ENCODE data around the gene STX10. TPM values are rescaled to one million over a fixed set of nuclear protein-coding genes. Genes with fewer than 3 reads are reported as not detected.
A peak's percentile ranks its signal among the peaks of the same experiment; 100 is the strongest.

The STX10 gene
- polyA plus RNA-seq, 4 donors: 55.8 to 71.7 (median 57.1) TPM

- DNase-seq (ENCODE audit: low read depth in 4 of 4, low spot score in 3 of 4): no peak
These were observed 15.2 kb upstream of the STX10 start for GRCh38 chr19:13165162-13165997.

- peak in 1 of 4 donors; percentile 81 for DNase-seq (ENCODE audit: low read depth in 4 of 4, low spot score in 3 of 4)
These were observed 14.4 kb upstream of the STX10 start for GRCh38 chr19:13164343-13165161.

DNA sequence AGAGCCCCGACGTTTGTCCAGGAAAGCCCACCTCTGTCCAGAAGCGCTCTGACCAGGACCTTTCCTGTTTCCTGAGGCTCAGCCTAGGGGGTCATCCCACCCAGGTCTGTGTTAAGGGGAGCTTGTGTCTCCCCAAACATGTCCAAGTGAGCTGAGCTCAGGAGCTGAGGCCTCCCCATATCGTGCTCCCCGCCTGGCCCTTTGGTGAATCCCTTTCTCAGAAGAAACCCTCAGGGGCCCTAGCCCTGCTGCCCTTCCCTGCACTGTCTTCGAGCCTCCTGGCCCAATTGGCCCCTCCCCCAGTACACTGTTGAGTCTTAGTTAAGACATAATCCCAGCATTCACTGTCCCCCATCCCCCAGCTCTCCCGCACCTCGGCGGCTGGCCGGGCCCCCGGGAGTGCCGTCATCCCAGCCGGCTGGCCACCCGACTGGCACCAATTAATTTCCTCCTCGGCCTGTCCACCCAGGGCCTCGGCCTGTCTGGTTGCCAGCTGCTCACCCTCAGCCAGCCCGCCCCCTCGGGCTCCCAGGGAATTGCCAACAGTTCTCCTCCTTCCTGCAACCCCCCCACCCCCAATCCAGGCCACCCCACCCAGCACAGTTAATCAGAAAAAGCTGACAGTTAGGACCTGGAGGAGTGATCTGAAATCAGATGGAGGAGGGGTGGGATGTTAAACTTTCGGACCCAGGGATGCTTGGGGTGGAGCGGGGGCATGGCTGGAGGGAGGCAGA is 13.6 kb upstream of the STX10 start:
- DNase-seq (ENCODE audit: low read depth in 4 of 4, low spot score in 3 of 4): peak in 1 of 4 donors; percentile 76

GRCh38 chr19:13162724-13163608 is 12.8 kb upstream of the STX10 start:
- peak in 3 of 4 donors; percentile 92 to 94 (median 93) for DNase-seq (ENCODE audit: low read depth in 4 of 4, low spot score in 3 of 4)

DNA sequence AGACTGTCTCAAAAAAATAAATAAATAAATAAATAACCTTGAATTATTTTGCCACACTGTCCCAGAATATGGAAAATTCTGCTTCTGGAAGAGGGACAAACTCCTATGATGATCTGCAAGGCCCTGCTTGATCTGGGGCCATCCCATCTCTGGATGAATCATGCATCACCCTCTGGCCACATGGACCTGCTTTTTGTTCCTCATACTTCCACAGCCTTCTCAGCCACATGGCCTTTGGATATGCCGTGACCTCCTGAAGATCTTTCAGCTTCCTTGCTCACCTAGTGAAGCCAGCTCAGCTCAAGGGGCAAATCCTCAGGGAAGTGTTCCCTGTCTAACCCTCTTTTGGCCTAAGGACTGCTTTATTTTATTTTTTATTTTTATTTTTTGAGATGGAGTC is 10.4 kb upstream of the STX10 start:
- no peak for DNase-seq (ENCODE audit: low read depth in 4 of 4, low spot score in 3 of 4)

DNA sequence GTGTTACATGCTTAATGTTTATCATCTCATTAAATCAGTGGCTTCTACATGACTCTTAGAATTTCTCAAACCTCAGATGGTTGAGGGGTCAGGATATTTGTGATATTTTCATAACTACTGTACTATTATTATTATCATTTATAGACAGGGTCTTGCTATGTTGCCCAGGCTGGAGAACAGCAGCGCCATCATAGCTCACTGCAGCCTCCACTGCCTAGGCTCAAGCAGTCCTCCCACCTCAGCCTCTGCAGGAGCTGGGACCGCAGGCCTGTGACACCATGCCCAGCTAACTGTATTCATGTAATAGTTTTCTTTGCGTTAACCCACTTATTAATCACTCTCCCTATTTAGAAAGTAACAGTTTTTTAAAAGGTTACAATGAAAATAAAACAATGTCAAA is 9.5 kb upstream of the STX10 start:
- no peak for DNase-seq (ENCODE audit: low read depth in 4 of 4, low spot score in 3 of 4)

- peak in 3 of 4 donors; percentile 39 to 57 (median 46) for DNase-seq (ENCODE audit: low read depth in 4 of 4, low spot score in 3 of 4)
These were observed 5.5 kb upstream of the STX10 start for GRCh38 chr19:13155472-13156359.

DNA sequence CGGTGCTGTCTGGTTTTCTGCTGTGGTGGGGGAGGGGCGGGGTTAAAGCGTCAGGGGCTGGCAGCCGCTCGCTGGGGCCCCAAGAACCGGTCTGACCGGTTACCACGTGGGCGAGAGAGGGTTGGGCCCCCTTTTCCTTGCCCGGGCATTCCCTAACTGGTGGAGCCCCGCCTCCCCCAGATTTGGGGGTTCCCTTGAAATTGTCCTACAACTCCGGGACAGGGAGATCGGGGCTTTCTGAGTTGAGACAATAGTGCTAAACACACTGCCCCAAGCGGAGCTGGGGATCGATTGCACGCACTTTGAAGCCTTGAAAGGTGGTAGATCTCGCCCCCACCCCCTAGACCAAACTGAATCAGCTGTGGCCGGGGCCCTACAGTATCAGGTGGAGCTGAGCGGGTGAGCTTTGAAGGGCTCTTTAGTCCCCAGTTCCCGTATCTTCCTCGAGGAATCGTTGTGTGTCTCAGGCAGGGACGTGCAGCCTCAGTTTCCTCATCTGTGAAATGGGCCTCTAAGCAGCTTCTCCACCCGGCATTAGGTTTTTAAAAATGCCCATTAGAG is 4.8 kb upstream of the STX10 start:
- DNase-seq (ENCODE audit: low read depth in 4 of 4, low spot score in 3 of 4): peak in 3 of 4 donors; percentile 72 to 77 (median 75)

GRCh38 chr19:13154241-13154778 is 4.1 kb upstream of the STX10 start:
- DNase-seq (ENCODE audit: low read depth in 4 of 4, low spot score in 3 of 4): peak in 3 of 4 donors; percentile 70 to 82 (median 80)

DNA sequence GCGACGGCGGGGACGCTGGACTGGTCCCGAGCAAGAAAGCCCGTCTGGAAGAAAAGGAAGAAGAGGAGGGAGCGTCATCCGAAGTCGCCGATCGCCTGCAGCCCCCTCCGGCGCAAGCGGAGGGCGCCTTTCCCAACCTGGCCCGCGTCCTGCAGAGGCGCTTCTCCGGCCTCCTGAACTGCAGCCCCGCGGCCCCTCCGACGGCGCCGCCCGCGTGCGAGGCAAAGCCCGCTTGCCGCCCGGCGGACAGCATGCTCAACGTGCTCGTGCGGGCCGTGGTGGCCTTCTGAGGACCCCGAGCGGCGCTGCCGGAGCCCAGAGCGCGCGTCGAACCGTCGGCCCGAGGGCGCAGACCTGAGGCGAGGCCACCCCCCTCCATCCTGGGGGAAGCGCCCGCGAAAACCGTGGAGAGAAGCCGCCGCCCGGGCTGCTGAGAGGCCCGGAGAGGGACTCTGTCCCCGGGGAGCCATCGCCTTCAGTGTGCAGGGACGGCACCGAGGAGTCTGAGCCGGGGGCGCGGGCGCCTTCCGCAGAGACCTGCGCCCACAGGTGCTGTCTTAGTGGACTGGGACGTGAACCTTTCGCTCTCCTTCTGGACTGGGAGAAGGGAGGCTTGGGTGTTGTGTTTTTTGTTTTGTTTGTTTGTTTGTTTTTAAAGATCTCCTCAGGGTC is 3.5 kb upstream of the STX10 start:
- DNase-seq (ENCODE audit: low read depth in 4 of 4, low spot score in 3 of 4): peak in 2 of 4 donors; percentile 8 to 17

DNA sequence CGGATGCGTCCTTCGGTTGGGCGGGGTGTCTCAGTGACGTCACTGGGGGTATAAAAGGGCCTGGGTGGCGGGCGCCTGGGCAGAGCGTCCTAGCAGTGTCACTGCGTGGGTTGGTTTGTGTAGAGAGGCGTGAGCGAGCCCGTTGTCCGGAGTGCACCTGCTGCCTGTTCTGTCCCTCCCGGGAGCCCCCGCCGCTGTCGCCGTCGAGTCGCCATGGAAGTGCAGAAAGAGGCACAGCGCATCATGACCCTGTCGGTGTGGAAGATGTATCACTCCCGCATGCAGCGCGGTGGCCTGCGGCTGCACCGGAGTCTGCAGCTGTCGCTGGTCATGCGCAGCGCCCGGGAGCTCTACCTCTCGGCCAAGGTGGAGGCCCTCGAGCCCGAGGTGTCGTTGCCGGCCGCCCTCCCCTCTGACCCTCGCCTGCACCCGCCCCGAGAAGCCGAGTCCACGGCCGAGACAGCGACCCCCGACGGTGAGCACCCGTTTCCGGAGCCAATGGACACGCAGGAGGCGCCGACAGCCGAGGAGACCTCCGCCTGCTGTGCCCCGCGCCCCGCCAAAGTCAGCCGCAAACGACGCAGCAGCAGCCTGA is 2.9 kb upstream of the STX10 start:
- DNase-seq (ENCODE audit: low read depth in 4 of 4, low spot score in 3 of 4): peak in 3 of 4 donors; percentile 93 to 96 (median 95)

DNA sequence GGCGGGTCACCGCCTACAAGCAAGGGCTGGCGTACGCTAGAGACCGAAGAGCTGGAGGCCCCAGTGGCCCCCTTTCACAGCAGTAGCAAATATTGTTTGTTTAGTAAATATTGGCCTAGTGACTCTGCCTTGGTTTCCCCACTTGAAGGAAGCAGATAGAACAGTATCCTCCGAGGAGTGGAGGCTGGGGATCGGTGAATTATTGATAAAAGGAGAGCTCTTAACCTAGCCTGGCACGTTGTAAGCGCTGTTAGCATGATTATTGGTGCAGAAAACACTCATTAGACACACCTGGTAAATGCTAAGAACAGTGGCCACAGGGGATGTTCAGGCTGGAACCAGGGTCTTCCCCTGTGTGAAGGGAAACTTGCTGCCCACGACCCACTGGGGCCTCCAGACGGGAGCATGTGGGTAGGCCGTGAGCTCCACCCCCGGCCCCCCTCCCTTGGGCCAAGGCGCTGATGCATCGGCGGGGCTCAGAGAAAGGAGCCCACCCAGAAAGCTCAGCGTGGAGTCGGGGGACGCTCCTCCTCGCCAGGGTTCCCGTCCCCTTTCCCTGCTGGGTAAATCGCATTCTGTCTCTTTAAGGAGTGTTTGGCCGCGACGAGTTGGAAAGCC is 2.3 kb upstream of the STX10 start:
- DNase-seq (ENCODE audit: low read depth in 4 of 4, low spot score in 3 of 4): peak in 1 of 4 donors; percentile 93

GRCh38 chr19:13151605-13152355 is 1.6 kb upstream of the STX10 start:
- peak; percentile 90 to 96 (median 94) for DNase-seq (ENCODE audit: low read depth in 4 of 4, low spot score in 3 of 4)

DNA sequence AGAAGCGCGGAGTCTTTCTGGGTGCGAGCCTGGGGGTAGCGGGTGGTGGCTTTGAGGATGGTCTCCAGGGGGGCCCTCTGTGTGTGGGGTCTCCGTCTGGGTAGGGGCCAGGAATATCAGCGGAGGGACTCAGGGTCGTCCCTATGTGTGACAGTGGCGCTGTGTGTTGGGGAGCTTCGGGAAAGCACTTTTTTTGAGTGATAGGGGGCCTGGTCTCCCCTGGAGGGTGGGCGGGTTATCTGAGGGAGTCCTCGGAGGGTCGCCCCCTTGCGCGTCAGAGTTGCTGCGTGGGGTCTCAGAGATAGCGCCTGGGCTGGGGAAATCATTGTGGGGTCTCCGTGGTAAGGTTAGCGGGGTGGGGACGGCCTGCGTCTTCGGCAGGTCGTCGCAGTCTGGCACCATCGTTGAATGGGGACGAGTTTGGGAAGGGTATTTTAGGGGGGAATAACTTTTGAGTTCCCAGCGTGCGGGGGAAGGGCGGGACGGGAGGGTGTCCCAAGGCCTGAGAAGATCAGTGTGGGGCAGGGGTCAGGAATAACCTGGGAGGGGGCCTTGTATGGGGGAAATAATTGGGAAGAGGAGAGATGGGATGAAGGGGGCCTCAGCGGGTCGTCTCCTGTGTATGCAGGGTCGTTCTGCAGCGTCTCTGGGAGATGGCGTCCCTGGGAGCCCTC is 893 bp upstream of the STX10 start:
- peak in 1 of 4 donors; percentile 12 for DNase-seq (ENCODE audit: low read depth in 4 of 4, low spot score in 3 of 4)

GRCh38 chr19:13149628-13150186 is 468 bp downstream of the STX10 start:
- peak in 2 of 4 donors; percentile 19 to 27 for DNase-seq (ENCODE audit: low read depth in 4 of 4, low spot score in 3 of 4)

All from left renal pelvis (tissue), 4 donors.